COLO829 (cell line): ENCODE measurements around the gene TBX6.

ENCODE experiments used
- DNase-seq: peaks from one replicate; pipeline ENCODE4 v3.0.0; 2012; ENCODE audit warnings: low spot score

Gene TBX6

GRCh38 chr16:30113711-30114333 lies 22.1 kb upstream of the TBX6 start:
- no peak for DNase-seq

GRCh38 chr16:30113031-30113710 lies 21.4 kb upstream of the TBX6 start, which contains the start of gene GDPD3:
GDPD3 (minus strand) TSS chr16:30113537; CDS start chr16:30113478, 59 bp downstream.
- no peak for DNase-seq

GRCh38 chr16:30112197-30113030 lies 20.7 kb upstream of the TBX6 start:
- peak; percentile 69 for DNase-seq

- DNase-seq = no peak
Observed at GRCh38 chr16:30110661-30111060, 18.9 kb upstream of the TBX6 start.

GRCh38 chr16:30108059-30108850 lies 16.5 kb upstream of the TBX6 start:
- no peak for DNase-seq

- DNase-seq = no peak
Observed at GRCh38 chr16:30104492-30104891, 12.8 kb upstream of the TBX6 start.

GRCh38 chr16:30104090-30104489 lies 12.4 kb upstream of the TBX6 start:
- no peak for DNase-seq

- no peak for DNase-seq
Observed at GRCh38 chr16:30096862-30097563, 5.3 kb upstream of the TBX6 start.

- DNase-seq = peak; percentile 88
Observed at GRCh38 chr16:30096105-30096861, 4.6 kb upstream of the TBX6 start, which contains the start of gene YPEL3. YPEL3 (minus strand) TSS chr16:30096213; CDS start chr16:30095482, 731 bp downstream.

- no peak for DNase-seq
Observed at GRCh38 chr16:30095166-30096078, 3.7 kb upstream of the TBX6 start.

- DNase-seq = no peak
Observed at GRCh38 chr16:30094541-30095165, 2.9 kb upstream of the TBX6 start.

GRCh38 chr16:30092373-30093010 lies 768 bp upstream of the TBX6 start:
- peak; percentile 89 for DNase-seq

GRCh38 chr16:30090610-30091331 lies 953 bp downstream of the TBX6 start:
- DNase-seq = no peak

- no peak for DNase-seq
Observed at GRCh38 chr16:30088832-30089624, 2.7 kb downstream of the TBX6 start.

GRCh38 chr16:30088237-30088831 lies 3.4 kb downstream of the TBX6 start:
- no peak for DNase-seq

GRCh38 chr16:30087181-30087898 lies 4.4 kb downstream of the TBX6 start:
- no peak for DNase-seq
